HCT116 (cell line): ENCODE measurements around the gene VMP1. TPM values are rescaled to one million over a fixed set of nuclear protein-coding genes. Genes with fewer than 3 reads are reported as not detected.

ENCODE experiments used
- ATAC-seq: fragments of 200-7000 bp; cut with Tn5 transposase; 2 replicates; pipeline ENCODE4 v1.9.1; 2020; ENCODE audit warnings: mild to moderate bottlenecking, moderate library complexity
- BruUV-seq: library from RNA; stranded (reverse); fragments of 400-500 nt; replicated peaks from 2 replicates; lab custom pipeline; 2021; lab: Mats Ljungman, UMichigan
- CTCF ChIA-PET: fragments of 300-600 bp; sonication (Branson Sonifier 250); formaldehyde crosslinking; loops from one replicate; lab custom pipeline; 2021; ENCODE audit warnings: antibody characterized with exemption; lab: Charles Lee
- POLR2A ChIA-PET: fragments of 300-600, 350-600 bp; sonication (Branson Sonifier 250); formaldehyde crosslinking; loops from one replicate; lab custom pipeline; 2021; ENCODE audit warnings: antibody characterized with exemption; lab: Charles Lee
- RAD21 ChIA-PET, 2 experiments: fragments of 300-600 bp; sonication (Branson Sonifier 250); formaldehyde crosslinking; loops; one replicate each; lab custom pipeline; 2023; ENCODE audit warnings: low total read pairs in 2 of 2; ENCODE audit not compliant: uncharacterized antibody in 2 of 2, unreplicated experiment in 2 of 2, low non-redundant PET in 1 of 2; lab: Charles Lee
- DNase-seq: peaks from one replicate; pipeline ENCODE4 v3.0.0-alpha.2; 2010; ENCODE audit warnings: low read depth, low spot score
- H2AFZ ChIP-seq: fragments of 200-600 bp; shearing (Covaris generic), sonication (generic); 2 replicates; pipeline ENCODE4 v1.6.1; 2017; ENCODE audit warnings: low read depth, mixed run types, mixed read lengths, antibody characterized with exemption, low read length; ENCODE audit not compliant: poor library complexity, severe bottlenecking
- H3K27ac ChIP-seq: 2 replicates; pipeline ENCODE4 v1.5.1; 2012; ENCODE audit warnings: low read depth, low read length
- H3K27me3 ChIP-seq: fragments of 200-600 bp; sonication (generic); 2 replicates; pipeline ENCODE4 v1.6.1; 2016; ENCODE audit warnings: mixed run types, low read length, mixed read lengths; ENCODE audit not compliant: insufficient read depth
- H3K36me3 ChIP-seq, 2 experiments: fragments of 200-500 bp in 1 of 2; fragments of 200-600 bp in 1 of 2; sonication (Bioruptor generic) in 1 of 2; sonication (generic) in 1 of 2; 2 replicates each; pipeline versions ENCODE4 v1.5.1 to v1.6.1; 2014 to 2016; ENCODE audit warnings: low read length in 2 of 2, inconsistent platforms in 1 of 2, mixed read lengths in 1 of 2, mixed run types in 1 of 2; ENCODE audit not compliant: insufficient read depth in 2 of 2, control insufficient read depth in 1 of 2
- H3K4me1 ChIP-seq, 2 experiments: fragments of 200-600 bp in 1 of 2; sonication (generic) in 1 of 2; 2 replicates each; pipeline versions ENCODE4 v1.5.1 to v1.6.1; 2012 to 2017; ENCODE audit warnings: low read length in 2 of 2, inconsistent platforms in 1 of 2, mild to moderate bottlenecking in 1 of 2, mixed read lengths in 1 of 2, mixed run types in 1 of 2, moderate library complexity in 1 of 2; ENCODE audit not compliant: insufficient read depth in 2 of 2, control insufficient read depth in 1 of 2
- H3K4me2 ChIP-seq: fragments of 200-600 bp; sonication (generic); 2 replicates; pipeline ENCODE4 v1.6.1; 2017; ENCODE audit warnings: mixed run types, low read length, mixed read lengths
- H3K4me3 ChIP-seq, 2 experiments: fragments of 200-600 bp in 1 of 2; sonication (generic) in 1 of 2; replicated peaks in 1 of 2; 2 replicates each; pipeline ENCODE4 v1.5.1; 2011 to 2016; ENCODE audit warnings: low read length in 2 of 2, control low read depth in 1 of 2, low read depth in 1 of 2, mild to moderate bottlenecking in 1 of 2, mixed read lengths in 1 of 2, mixed run types in 1 of 2
- H3K79me2 ChIP-seq: fragments of 200-600 bp; sonication (generic); 2 replicates; pipeline ENCODE4 v1.6.1; 2017; ENCODE audit warnings: mild to moderate bottlenecking, mixed run types, low read length, moderate library complexity, mixed read lengths; ENCODE audit not compliant: insufficient read depth
- H3K9ac ChIP-seq: fragments of 200-600 bp; sonication (generic); 2 replicates; pipeline ENCODE4 v1.6.1; 2016; ENCODE audit warnings: low read length, mixed read lengths
- H3K9me2 ChIP-seq: fragments of 200-600 bp; sonication (generic), shearing (Covaris generic); 2 replicates; pipeline ENCODE4 v1.6.1; 2017; ENCODE audit warnings: mixed run types, mild to moderate bottlenecking, moderate library complexity; ENCODE audit not compliant: insufficient read depth
- H3K9me3 ChIP-seq, 2 experiments: fragments of 200-500 bp in 1 of 2; fragments of 200-600 bp in 1 of 2; sonication (Bioruptor generic) in 1 of 2; sonication (generic) in 1 of 2; 2 replicates each; pipeline ENCODE4 v1.6.1; 2014 to 2017; ENCODE audit warnings: low read length in 2 of 2, mixed read lengths in 2 of 2, inconsistent platforms in 1 of 2, low read depth in 1 of 2, mild to moderate bottlenecking in 1 of 2, mixed run types in 1 of 2, moderate library complexity in 1 of 2; ENCODE audit not compliant: control insufficient read depth in 1 of 2, insufficient read depth in 1 of 2
- H4K20me1 ChIP-seq: fragments of 200-600 bp; sonication (generic), shearing (Covaris generic); 2 replicates; pipeline ENCODE4 v1.6.1; 2017; ENCODE audit warnings: mixed run types, mild to moderate bottlenecking, moderate library complexity; ENCODE audit not compliant: insufficient read depth
- CBX3 ChIP-seq: IDR thresholded peaks from 2 replicates; pipeline ENCODE4 v1.6.1; 2012; ENCODE audit warnings: low read depth
- CEBPB ChIP-seq: IDR thresholded peaks from 2 replicates; pipeline ENCODE4 v1.6.1; 2012; ENCODE audit warnings: low read depth
- CTCF ChIP-seq, 3 experiments: fragments of 200-600 bp in 1 of 3; sonication (generic) in 1 of 3; IDR thresholded peaks in 2 of 3; conservative IDR thresholded peaks in 1 of 3; 2 replicates each; pipeline ENCODE4 v1.5.1; 2012 to 2017; ENCODE audit warnings: low read depth in 2 of 3, low read length in 2 of 3, antibody characterized with exemption in 1 of 3, borderline replicate concordance in 1 of 3, control low read depth in 1 of 3, mild to moderate bottlenecking in 1 of 3, mixed read lengths in 1 of 3, mixed run types in 1 of 3, moderate library complexity in 1 of 3; ENCODE audit not compliant: insufficient read depth in 1 of 3
- EZH2 ChIP-seq: fragments of 200-600 bp; sonication (generic); IDR thresholded peaks from 2 replicates; pipeline ENCODE4 v1.6.1; 2017; ENCODE audit warnings: antibody characterized with exemption, mixed run types
- EZH2phosphoT487 ChIP-seq: fragments of 200-600 bp; IDR thresholded peaks from 2 replicates; pipeline ENCODE4 v1.6.1; 2018; ENCODE audit warnings: antibody characterized with exemption, borderline replicate concordance
- POLR2A ChIP-seq: IDR thresholded peaks from 2 replicates; pipeline ENCODE4 v1.7.0; 2011; ENCODE audit warnings: borderline replicate concordance; ENCODE audit not compliant: insufficient read depth, insufficient read length; ENCODE audit errors: extremely low read depth
- RAD21 ChIP-seq: IDR thresholded peaks from 2 replicates; pipeline ENCODE4 v1.6.1; 2012; ENCODE audit warnings: low read depth, mild to moderate bottlenecking
- SIN3A ChIP-seq: IDR thresholded peaks from 2 replicates; pipeline ENCODE4 v1.6.1; 2012; ENCODE audit warnings: low read depth
- SRF ChIP-seq: IDR thresholded peaks from 2 replicates; pipeline ENCODE4 v1.6.1; 2012; ENCODE audit warnings: low read depth
- TCF7L2 ChIP-seq: IDR thresholded peaks from 2 replicates; pipeline ENCODE4 v1.7.0; 2011; ENCODE audit warnings: borderline replicate concordance, inconsistent platforms; ENCODE audit not compliant: insufficient read depth, insufficient read length; ENCODE audit errors: extremely low read depth
- ZFX ChIP-seq: fragments of 450-650 bp; IDR thresholded peaks from 2 replicates; pipeline ENCODE4 v1.6.1; 2017
- intact Hi-C: fragments of 100-400 bp; cut with micrococcal nuclease; formaldehyde crosslinking; loops from 2 replicates; pipeline ENCODE4 v1.10.0; 2022
- total RNA-seq: library from RNA; stranded (reverse); gene quantifications from one replicate; pipeline ENCODE4 v1.2.1, GENCODE V29; 2021; ENCODE audit not compliant: unreplicated experiment

Gene VMP1
- total RNA-seq, 1 experiment from 2014 or later, result 366 TPM

DNA sequence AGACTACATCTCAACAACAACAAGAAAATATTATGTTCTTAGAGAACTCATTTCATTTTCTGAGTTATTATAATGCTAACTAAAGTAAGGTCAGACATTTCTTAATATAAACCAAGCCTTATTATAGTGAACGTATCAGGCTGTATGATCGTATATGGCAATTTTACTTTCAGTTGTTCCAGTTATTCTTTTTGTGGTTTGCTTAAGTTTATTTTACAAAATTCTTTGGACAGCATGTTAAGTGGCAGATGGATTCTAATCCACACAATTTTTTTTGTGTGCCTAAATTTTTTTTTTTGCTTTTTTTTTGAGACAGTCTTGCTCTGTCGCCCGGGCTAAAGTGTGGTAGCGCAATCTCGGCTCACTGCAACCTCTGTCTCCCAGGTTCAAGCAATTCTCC, 59.0 kb downstream of the VMP1 start:
- H3K4me1 ChIP-seq, result peaks cover 66 to 86% of the 10 kb centered on the region in 2 experiments
- H3K79me2 ChIP-seq, result peaks cover 36% of the 10 kb centered on the region
- intact Hi-C loops, result no loop called here
- H3K36me3 ChIP-seq, result peaks cover 0 to 13% of the 10 kb centered on the region in 2 experiments; a peak in 1 of 4 replicates
- H3K27me3 ChIP-seq, result no peaks in the 10 kb centered on the region
- H3K9me2 ChIP-seq, result no peaks in the 10 kb centered on the region
- no peaks in the 10 kb centered on the region for H3K9me3 ChIP-seq
- H3K4me3 ChIP-seq, result no peak overlapping the region
- no peak overlapping the region for H3K9ac ChIP-seq
- no peaks in the 10 kb centered on the region for H4K20me1 ChIP-seq
- no peak overlapping the region for H2AFZ ChIP-seq
- ATAC-seq (no peak), DNase-seq (no peak)
- no peak overlapping the region for H3K4me2 ChIP-seq
- BruUV-seq, result no TSS peak
- ChIA-PET RAD21 (no interaction called here), POLR2A (interaction anchor here (9.8 kb wide), 1 partner anchor 74 kb away, joined by 132 read pairs; no protein-coding TSS in a partner anchor), CTCF (no interaction called here)
- peak overlapping the region; percentile 6; the same call in 1 of the 2 replicates for H3K27ac ChIP-seq
- TF ChIP-seq SRF, result no peak
- no peak for TF ChIP-seq RAD21
- no peak for TF ChIP-seq ZFX
- no peak for TF ChIP-seq CTCF (IDR thresholded peaks at IDR 0.05 in 2 of 3, conservative IDR thresholded peaks at IDR 0.05 in 1 of 3; ENCODE audit: borderline replicate concordance in 1 of 3, insufficient read depth in 1 of 3, low read depth in 2 of 3, low read length in 2 of 3)
- no peak for TF ChIP-seq EZH2phosphoT487
- no peak for TF ChIP-seq TCF7L2
- TF ChIP-seq CEBPB, result no peak
- TF ChIP-seq POLR2A, result no peak
- no peak for TF ChIP-seq CBX3
- TF ChIP-seq EZH2, result no peak
- TF ChIP-seq SIN3A, result no peak
